Mesenchymal stem cell (in vitro differentiated cells and primary cell): ENCODE data around the gene ABCA10.

ENCODE experiments used
- DNase-seq: peaks from one replicate; pipeline ENCODE4 v3.0.0-alpha.2; 2013
- H2AFZ ChIP-seq: one replicate; pipeline ENCODE4 v1.6.1; 2013; ENCODE audit warnings: low read depth, mild to moderate bottlenecking, control low read depth, inconsistent platforms, low read length, moderate library complexity
- H2AK5ac ChIP-seq: 2 replicates; pipeline ENCODE4 v1.6.1; 2013; ENCODE audit warnings: low read length, moderate library complexity, mild to moderate bottlenecking, inconsistent platforms; ENCODE audit not compliant: severe bottlenecking
- H2BK120ac ChIP-seq: one replicate; pipeline ENCODE4 v1.6.1; 2013; ENCODE audit warnings: low read depth, mild to moderate bottlenecking, inconsistent platforms, low read length, moderate library complexity
- H2BK12ac ChIP-seq, 2 experiments: one replicate each; pipeline ENCODE4 v1.6.1; 2013; ENCODE audit warnings: inconsistent platforms in 2 of 2, low read length in 2 of 2, mild to moderate bottlenecking in 2 of 2, moderate library complexity in 2 of 2, control low read depth in 1 of 2
- H2BK15ac ChIP-seq: one replicate; pipeline ENCODE4 v1.6.1; 2013; ENCODE audit warnings: mild to moderate bottlenecking, low read depth, inconsistent platforms; ENCODE audit not compliant: poor library complexity, severe bottlenecking
- H2BK5ac ChIP-seq: 2 replicates; pipeline ENCODE4 v1.6.1; 2013; ENCODE audit warnings: low read depth, mild to moderate bottlenecking, low read length, control low read depth, inconsistent platforms; ENCODE audit not compliant: poor library complexity, severe bottlenecking
- H3K14ac ChIP-seq, 2 experiments: one replicate each; pipeline ENCODE4 v1.6.1; 2013; ENCODE audit warnings: inconsistent platforms in 2 of 2, low read length in 2 of 2, control low read depth in 1 of 2, mild to moderate bottlenecking in 1 of 2, moderate library complexity in 1 of 2
- H3K18ac ChIP-seq, 2 experiments: one replicate each; pipeline ENCODE4 v1.6.1; 2013; ENCODE audit warnings: inconsistent platforms in 2 of 2, low read length in 2 of 2, control low read depth in 1 of 2, low read depth in 1 of 2, mild to moderate bottlenecking in 1 of 2
- H3K23ac ChIP-seq, 2 experiments: one replicate each; pipeline ENCODE4 v1.6.1; 2013; ENCODE audit warnings: inconsistent platforms in 2 of 2, low read length in 2 of 2, mild to moderate bottlenecking in 2 of 2, moderate library complexity in 2 of 2, control low read depth in 1 of 2
- H3K27ac ChIP-seq: 2 replicates; pipeline ENCODE4 v1.5.1; 2013; ENCODE audit warnings: mild to moderate bottlenecking, moderate library complexity, low read length, control low read depth, inconsistent platforms; ENCODE audit not compliant: poor library complexity, severe bottlenecking
- H3K27me3 ChIP-seq, 2 experiments: 2 replicates each; pipeline versions ENCODE4 v1.6.1 to v1.7.0; 2013; ENCODE audit warnings: low read length in 2 of 2, mild to moderate bottlenecking in 2 of 2, moderate library complexity in 2 of 2, control low read depth in 1 of 2, inconsistent platforms in 1 of 2; ENCODE audit not compliant: control insufficient read depth in 1 of 2, insufficient read depth in 1 of 2
- H3K36me3 ChIP-seq, 2 experiments: 2 replicates each; pipeline versions ENCODE4 v1.6.1 to v1.7.0; 2013; ENCODE audit warnings: low read length in 2 of 2, control low read depth in 1 of 2, inconsistent platforms in 1 of 2, low read depth in 1 of 2, mild to moderate bottlenecking in 1 of 2; ENCODE audit not compliant: insufficient read depth in 2 of 2, control insufficient read depth in 1 of 2
- H3K4ac ChIP-seq, 2 experiments: one replicate each; pipeline ENCODE4 v1.6.1; 2013; ENCODE audit warnings: inconsistent platforms in 2 of 2, low read length in 2 of 2, mild to moderate bottlenecking in 2 of 2, moderate library complexity in 2 of 2, control low read depth in 1 of 2, low read depth in 1 of 2
- H3K4me1 ChIP-seq: 2 replicates; pipeline ENCODE4 v1.6.1; 2013; ENCODE audit warnings: low read depth, low read length, control low read depth; ENCODE audit not compliant: control insufficient read depth, insufficient read depth
- H3K4me2 ChIP-seq: 2 replicates; pipeline ENCODE4 v1.6.1; 2013; ENCODE audit warnings: low read length, mild to moderate bottlenecking, inconsistent platforms; ENCODE audit not compliant: poor library complexity, severe bottlenecking
- H3K4me3 ChIP-seq, 2 experiments: 2 replicates each; pipeline versions ENCODE4 v1.5.1 to v1.7.0; 2013; ENCODE audit warnings: low read length in 2 of 2, mild to moderate bottlenecking in 2 of 2, control low read depth in 1 of 2, low read depth in 1 of 2; ENCODE audit not compliant: insufficient read depth in 1 of 2
- H3K79me1 ChIP-seq: replicated peaks from 2 replicates; pipeline ENCODE4 v1.6.1; 2013; ENCODE audit warnings: mild to moderate bottlenecking, control low read depth, low read length, inconsistent platforms; ENCODE audit not compliant: poor library complexity, severe bottlenecking
- H3K9ac ChIP-seq: 2 replicates; pipeline ENCODE4 v1.7.0; 2013; ENCODE audit warnings: mild to moderate bottlenecking, low read length, moderate library complexity
- H3K9me3 ChIP-seq: 2 replicates; pipeline ENCODE4 v1.7.0; 2013; ENCODE audit warnings: mild to moderate bottlenecking, low read length; ENCODE audit not compliant: control insufficient read depth
- H4K8ac ChIP-seq: one replicate; pipeline ENCODE4 v1.6.1; 2013; ENCODE audit warnings: inconsistent platforms, mild to moderate bottlenecking, low read length, moderate library complexity
- H4K91ac ChIP-seq: one replicate; pipeline ENCODE4 v1.6.1; 2013; ENCODE audit warnings: mild to moderate bottlenecking, low read length, inconsistent platforms
- WGBS: methylation state at CpG from one replicate; pipeline ENCODE4 v1.1.7; 2013; ENCODE audit warnings: mixed read lengths; 5-methylcytosine and 5-hydroxymethylcytosine counted together

Gene ABCA10

GRCh38 chr17:69222707-69223258 lies 5.8 kb downstream of the ABCA10 start:
- no peak overlapping the region for H2BK12ac ChIP-seq

GRCh38 chr17:69220098-69220497 lies 8.5 kb downstream of the ABCA10 start:
- no peak overlapping the region for H3K9ac ChIP-seq
- H3K9me3 ChIP-seq: no peaks in the 10 kb centered on the region
- H4K91ac ChIP-seq: no peak overlapping the region
- no peaks in the 10 kb centered on the region for H3K4me1 ChIP-seq
- H3K4ac ChIP-seq: no peak overlapping the region
- no CpG with 5 or more reads among the region's 1 CpG for WGBS
- no peak overlapping the region for H4K8ac ChIP-seq
- H3K79me1 ChIP-seq: no peaks in the 10 kb centered on the region
- no peak for DNase-seq
- H2AK5ac ChIP-seq: no peak overlapping the region
- H3K4me2 ChIP-seq: no peak overlapping the region
- H3K14ac ChIP-seq: no peak overlapping the region
- no peak overlapping the region for H2BK12ac ChIP-seq
- no peak overlapping the region for H2BK15ac ChIP-seq
- H3K4me3 ChIP-seq: no peak overlapping the region
- H3K36me3 ChIP-seq: peaks cover 0 to 27% of the 10 kb centered on the region in 2 experiments
- no peak overlapping the region for H3K23ac ChIP-seq
- no peak overlapping the region for H2AFZ ChIP-seq
- H3K27me3 ChIP-seq: no peaks in the 10 kb centered on the region
- H2BK120ac ChIP-seq: no peak overlapping the region
- no peak overlapping the region for H3K27ac ChIP-seq
- no peak overlapping the region for H2BK5ac ChIP-seq
- no peak overlapping the region for H3K18ac ChIP-seq

More at GRCh38 chr17:69222707-69223258, 5.8 kb downstream of the ABCA10 start:
- Histone ChIP-seq H2BK5ac (no peak overlapping the region), H3K27ac (no peak overlapping the region), H3K4me3 (no peak overlapping the region), H3K4me1 (no peaks in the 10 kb centered on the region), H3K4me2 (no peak overlapping the region), H3K4ac (no peak overlapping the region), H2AFZ (no peak overlapping the region), H3K27me3 (no peaks in the 10 kb centered on the region), H2BK15ac (no peak overlapping the region), H3K9me3 (no peaks in the 10 kb centered on the region), H3K14ac (no peak overlapping the region), H3K36me3 (peaks cover 0 to 23% of the 10 kb centered on the region in 2 experiments), H4K8ac (no peak overlapping the region), H2AK5ac (no peak overlapping the region), H4K91ac (no peak overlapping the region), H3K79me1 (no peaks in the 10 kb centered on the region), H3K23ac (no peak overlapping the region), H2BK120ac (no peak overlapping the region), H3K9ac (peak overlapping the region; percentile 76), H3K18ac (no peak overlapping the region)
- DNase-seq: no peak

- no peak overlapping the region for H3K4me2 ChIP-seq
- no peak for DNase-seq
- H3K4me3 ChIP-seq: no peak overlapping the region
- H3K79me1 ChIP-seq: no peaks in the 10 kb centered on the region
- no peak overlapping the region for H2AFZ ChIP-seq
- WGBS: 100% methylated on average over 3 of the region's 3 CpGs
- no peak overlapping the region for H2BK120ac ChIP-seq
- no peak overlapping the region for H4K8ac ChIP-seq
- no peak overlapping the region for H4K91ac ChIP-seq
- H2BK5ac ChIP-seq: no peak overlapping the region
- no peaks in the 10 kb centered on the region for H3K27me3 ChIP-seq
- no peak overlapping the region for H3K27ac ChIP-seq
- peaks cover 0 to 27% of the 10 kb centered on the region in 2 experiments for H3K36me3 ChIP-seq
- no peaks in the 10 kb centered on the region for H3K9me3 ChIP-seq
- no peaks in the 10 kb centered on the region for H3K4me1 ChIP-seq
- H2AK5ac ChIP-seq: no peak overlapping the region
- no peak overlapping the region for H3K14ac ChIP-seq
- no peak overlapping the region for H3K23ac ChIP-seq
- H3K9ac ChIP-seq: no peak overlapping the region
- no peak overlapping the region for H3K18ac ChIP-seq
- no peak overlapping the region for H2BK15ac ChIP-seq
- H3K4ac ChIP-seq: no peak overlapping the region
- no peak overlapping the region for H2BK12ac ChIP-seq
Observed at GRCh38 chr17:69218986-69219385, 9.6 kb downstream of the ABCA10 start.

- H3K36me3 ChIP-seq: peaks cover 7 to 9% of the 10 kb centered on the region in 2 experiments
- no peak overlapping the region for H3K9ac ChIP-seq
- H2BK12ac ChIP-seq: peak overlapping the region in 1 of 2 experiments; percentile 48
- H3K23ac ChIP-seq: peak overlapping the region in 1 of 2 experiments; percentile 59
- no peak overlapping the region for H3K4me3 ChIP-seq
- no peak overlapping the region for H2BK5ac ChIP-seq
- H3K4me1 ChIP-seq: no peaks in the 10 kb centered on the region
- no peaks in the 10 kb centered on the region for H3K79me1 ChIP-seq
- H3K9me3 ChIP-seq: peaks cover 10% of the 10 kb centered on the region
- H3K14ac ChIP-seq: no peak overlapping the region
- WGBS: 84% methylated on average over 7 of the region's 9 CpGs
- H3K4me2 ChIP-seq: no peak overlapping the region
- H3K27me3 ChIP-seq: no peaks in the 10 kb centered on the region
- H2BK120ac ChIP-seq: no peak overlapping the region
- no peak overlapping the region for H4K91ac ChIP-seq
- no peak overlapping the region for H2AFZ ChIP-seq
- no peak overlapping the region for H2AK5ac ChIP-seq
- no peak for DNase-seq
- no peak overlapping the region for H3K4ac ChIP-seq
- no peak overlapping the region for H4K8ac ChIP-seq
- H3K27ac ChIP-seq: no peak overlapping the region
- peak overlapping the region in 1 of 2 experiments; percentile 2 for H3K18ac ChIP-seq
- H2BK15ac ChIP-seq: no peak overlapping the region
Observed at GRCh38 chr17:69213059-69213813, 15.4 kb downstream of the ABCA10 start.
